GM19324 (cell line): ENCODE results near the gene POSTN.

Experiments used
- ATAC-seq: cut with Tn5 transposase; IDR thresholded peaks from one replicate; pipeline ENCODE4 v1.9.1; 2021; ENCODE audit warnings: mild to moderate bottlenecking, moderate library complexity; ENCODE audit not compliant: unreplicated experiment, low FRiP score

Gene POSTN, protein sequence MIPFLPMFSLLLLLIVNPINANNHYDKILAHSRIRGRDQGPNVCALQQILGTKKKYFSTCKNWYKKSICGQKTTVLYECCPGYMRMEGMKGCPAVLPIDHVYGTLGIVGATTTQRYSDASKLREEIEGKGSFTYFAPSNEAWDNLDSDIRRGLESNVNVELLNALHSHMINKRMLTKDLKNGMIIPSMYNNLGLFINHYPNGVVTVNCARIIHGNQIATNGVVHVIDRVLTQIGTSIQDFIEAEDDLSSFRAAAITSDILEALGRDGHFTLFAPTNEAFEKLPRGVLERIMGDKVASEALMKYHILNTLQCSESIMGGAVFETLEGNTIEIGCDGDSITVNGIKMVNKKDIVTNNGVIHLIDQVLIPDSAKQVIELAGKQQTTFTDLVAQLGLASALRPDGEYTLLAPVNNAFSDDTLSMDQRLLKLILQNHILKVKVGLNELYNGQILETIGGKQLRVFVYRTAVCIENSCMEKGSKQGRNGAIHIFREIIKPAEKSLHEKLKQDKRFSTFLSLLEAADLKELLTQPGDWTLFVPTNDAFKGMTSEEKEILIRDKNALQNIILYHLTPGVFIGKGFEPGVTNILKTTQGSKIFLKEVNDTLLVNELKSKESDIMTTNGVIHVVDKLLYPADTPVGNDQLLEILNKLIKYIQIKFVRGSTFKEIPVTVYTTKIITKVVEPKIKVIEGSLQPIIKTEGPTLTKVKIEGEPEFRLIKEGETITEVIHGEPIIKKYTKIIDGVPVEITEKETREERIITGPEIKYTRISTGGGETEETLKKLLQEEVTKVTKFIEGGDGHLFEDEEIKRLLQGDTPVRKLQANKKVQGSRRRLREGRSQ

DNA sequence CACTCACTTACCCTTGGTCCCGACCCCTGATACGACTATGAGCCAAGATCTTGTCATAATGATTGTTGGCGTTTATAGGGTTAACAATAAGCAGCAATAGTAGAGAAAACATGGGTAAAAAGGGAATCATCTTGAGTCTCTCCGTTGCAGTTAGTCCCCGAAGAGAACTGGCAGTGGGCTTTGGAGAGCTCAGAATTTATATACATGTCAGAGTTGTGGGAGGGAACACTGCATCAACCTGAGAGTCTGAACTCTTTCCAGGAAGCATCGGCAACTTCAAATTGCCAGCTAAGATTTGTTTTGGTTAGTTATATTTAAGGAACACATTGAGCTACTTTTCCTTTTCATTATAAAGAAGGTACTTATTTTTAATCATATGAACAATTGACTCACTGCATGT lies at the start of gene POSTN:
Gene POSTN, minus strand, starts transcription at position 172 of the 400 bp plus-strand sequence. Its CDS starts 42 bp downstream, at position 130.
- no peak for ATAC-seq

DNA sequence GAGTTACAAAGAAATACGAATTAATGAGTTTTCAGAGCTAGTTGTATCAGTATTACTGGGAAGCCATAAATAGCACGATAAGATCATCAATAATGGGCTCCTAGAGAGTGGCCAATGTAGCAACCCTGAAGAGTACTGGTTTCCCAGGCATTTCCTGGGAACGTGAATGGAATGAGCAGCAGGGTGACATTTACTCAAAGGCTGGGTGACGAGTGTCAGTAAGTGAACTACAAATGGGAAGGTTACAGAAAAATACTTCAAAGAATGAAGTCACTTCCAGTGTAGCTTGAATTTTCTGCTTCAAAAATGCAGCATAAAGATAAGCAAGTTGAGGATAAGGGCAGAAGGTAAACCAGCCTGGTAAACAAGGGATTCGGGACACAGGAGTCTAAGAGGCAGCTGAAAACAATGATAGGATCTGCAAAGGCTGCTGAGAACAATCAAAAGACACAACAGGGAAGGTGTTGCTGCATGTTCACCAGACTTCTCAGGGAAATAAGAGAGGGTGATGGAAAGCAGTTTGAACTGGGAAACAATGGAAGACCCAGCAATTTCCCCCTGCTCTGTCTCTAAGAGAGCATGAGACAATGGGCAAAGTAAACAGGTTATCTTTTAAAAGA lies 48.6 kb upstream of the POSTN start:
- ATAC-seq = no peak

DNA sequence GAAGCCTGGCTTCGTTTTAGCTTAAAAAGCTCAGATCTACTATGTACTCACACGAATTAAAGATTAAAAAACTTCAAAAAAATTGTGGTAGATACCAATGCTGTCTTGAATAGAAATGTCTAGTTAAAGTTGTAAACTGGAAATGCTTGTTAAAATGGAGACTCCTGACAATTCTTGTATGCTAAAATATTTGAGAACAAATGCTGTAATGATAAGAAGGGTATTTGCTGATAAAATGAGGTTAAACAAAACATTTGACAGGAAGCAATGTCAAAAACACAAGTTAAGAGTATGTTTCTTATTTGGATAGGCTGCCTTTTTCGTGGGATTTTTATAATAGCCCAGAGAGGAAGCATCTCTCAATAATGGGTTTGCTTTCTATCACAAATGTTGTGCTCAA lies 48.0 kb upstream of the POSTN start:
- ATAC-seq = no peak

DNA sequence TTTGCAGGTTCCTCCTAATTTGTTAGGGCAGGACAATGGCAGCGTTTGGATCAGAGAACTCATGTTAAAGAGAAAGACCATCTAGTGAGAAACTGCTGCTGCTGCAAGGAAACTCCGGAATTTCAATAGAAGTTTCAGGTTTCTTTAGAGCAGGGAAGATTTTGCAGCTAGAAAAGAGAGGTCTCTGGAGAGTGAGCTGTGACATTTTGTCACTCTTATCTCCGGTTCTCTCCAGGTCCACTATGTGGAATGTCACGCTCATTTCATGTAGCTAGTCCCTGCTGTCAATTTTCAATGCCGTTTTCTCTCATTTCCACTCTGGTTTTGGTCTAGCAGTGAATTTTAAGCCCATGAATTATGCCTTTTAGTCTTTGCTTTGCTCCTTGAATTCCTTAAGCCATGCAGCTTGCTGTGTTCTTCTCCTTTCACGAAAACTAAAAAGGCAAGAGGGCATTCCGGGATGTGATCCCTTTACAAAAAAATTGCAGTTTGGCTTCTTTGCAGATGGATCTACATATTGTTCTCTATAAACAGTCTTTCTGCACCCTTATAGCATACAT lies 46.7 kb upstream of the POSTN start:
- ATAC-seq = no peak

DNA sequence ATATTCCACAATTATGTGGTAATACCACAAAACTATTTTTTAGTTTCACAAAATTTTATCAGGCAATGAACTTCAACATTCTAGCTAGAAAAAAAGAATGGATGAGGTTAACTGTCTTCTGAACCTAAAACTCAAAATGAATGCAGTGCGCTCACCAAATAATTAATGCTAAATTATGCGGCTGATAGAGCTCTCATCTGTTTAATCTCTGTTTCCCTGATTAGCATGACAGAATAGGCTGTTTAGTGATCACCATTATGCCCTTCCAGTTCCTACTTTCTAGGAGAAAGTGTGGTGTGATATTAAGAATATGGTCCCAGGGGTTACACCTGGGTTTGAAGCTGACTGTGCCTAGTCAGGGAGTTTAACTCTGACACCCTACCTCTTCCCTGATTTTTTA lies 42.8 kb upstream of the POSTN start:
- no peak for ATAC-seq

DNA sequence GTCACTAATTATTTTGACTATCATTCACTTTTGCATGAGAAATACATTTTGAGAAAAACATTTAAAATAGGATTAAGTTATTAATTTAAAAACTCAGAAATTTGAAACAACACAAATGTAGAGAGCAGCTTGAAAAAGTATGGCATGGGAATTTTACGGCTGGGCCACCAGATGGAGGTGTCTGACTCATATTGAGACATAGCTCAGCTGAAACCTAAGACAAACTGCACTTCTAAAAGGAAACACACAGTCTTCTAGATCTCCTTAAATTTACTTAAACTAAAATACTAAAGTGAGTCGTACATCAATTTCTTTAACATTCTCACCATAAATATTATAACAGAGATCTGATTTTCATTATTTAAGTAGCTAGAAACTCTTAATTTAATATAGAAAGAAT lies 41.9 kb upstream of the POSTN start:
- no peak for ATAC-seq

DNA sequence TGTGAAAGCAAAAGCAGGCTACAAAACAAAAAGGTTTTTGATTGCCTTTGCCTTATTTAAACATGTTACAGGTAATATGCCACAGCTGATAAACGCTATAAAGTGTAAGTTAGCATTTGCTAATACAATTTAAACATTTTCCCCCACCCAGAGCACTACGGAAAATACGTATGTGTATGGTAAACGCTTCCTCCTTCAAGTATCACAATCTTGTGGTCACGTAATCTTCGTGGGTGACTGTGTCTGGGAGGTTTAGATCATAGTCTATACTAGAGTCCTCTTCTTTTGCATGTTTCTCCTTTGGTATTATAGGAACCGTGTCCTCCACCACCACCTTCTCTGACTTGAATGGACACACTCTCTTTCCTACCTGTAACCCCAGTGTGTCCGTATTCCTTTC lies 38.1 kb upstream of the POSTN start:
- ATAC-seq = no peak

DNA sequence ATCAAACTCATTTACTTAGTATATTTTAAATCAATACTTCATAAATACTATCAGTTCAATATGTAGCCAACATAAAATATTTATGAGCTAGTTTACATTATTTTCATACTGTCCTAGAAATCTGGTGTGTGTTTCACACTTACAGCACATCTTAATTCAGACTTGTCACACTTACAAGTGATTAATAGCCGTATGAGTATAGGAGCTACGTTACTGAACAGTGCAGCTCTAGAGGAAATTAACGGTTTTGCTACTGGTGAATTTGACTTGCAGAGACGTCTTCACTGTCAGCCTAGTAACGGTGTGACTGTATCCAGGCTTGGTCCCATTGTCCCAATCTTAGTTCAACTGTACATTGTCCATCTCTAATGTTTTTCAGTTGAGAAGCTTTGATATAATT lies 33.7 kb upstream of the POSTN start:
- no peak for ATAC-seq

DNA sequence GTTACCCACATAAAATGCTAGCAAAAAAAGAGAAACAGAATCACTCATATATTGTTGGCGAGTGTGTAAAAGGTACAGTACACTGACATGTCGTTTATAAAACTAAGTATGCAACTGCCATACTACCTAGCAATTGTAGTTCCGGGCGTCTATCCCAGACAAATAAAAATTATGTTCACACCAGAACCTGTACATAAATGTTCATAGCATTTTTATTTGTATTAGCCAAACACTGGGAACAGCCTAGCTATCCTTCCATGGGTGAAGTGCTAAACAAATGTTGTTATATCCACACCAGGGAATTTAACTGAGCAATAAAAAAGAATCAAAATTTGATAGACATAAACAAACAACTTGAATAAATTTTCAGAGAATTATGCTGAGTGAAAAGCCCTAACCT lies 28.9 kb upstream of the POSTN start:
- no peak for ATAC-seq

DNA sequence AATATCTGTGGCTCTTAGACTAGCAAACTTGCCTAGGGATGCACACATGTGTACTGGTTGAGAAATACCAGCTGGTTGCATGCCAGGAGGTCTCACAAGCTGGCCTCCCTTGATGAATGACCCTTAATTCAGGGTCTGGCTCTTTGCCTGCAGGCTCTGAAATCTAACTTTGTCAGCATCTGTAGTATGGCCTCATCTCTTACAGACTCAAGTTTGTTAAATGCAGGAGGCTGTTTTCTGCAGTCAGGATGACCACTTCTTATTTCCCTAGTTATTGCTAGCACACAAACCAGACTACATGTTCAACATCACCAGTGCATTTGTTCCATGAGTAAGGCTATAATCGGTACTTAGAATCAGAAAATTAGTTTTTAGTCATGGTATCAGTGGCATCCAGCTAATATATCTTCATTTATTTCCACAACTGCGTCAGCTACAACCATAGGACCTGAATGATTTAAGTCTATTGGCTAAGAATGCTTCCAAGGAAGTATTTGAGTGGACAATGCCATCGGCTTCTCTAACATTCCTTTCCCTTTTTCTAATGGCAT lies 23.3 kb upstream of the POSTN start:
- ATAC-seq = no peak

DNA sequence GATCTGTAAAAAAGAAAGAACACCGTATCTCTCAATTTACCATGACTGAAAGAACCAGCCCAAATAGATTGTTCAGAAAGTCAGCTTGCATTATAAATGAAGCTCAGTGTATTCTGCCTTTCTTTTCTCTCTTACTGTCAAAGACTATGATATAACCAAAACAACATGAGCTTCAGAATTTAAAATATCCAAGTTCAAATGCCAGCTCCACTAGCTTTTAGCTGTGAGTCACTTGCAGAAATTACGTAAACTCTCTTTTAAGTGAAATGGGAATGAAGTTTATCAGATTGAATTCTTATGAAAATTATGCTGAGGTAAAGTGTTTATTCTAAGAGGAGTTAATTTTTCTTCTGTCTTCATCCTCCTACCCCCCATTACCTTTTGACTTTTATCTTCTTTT lies 20.0 kb upstream of the POSTN start:
- ATAC-seq = no peak

DNA sequence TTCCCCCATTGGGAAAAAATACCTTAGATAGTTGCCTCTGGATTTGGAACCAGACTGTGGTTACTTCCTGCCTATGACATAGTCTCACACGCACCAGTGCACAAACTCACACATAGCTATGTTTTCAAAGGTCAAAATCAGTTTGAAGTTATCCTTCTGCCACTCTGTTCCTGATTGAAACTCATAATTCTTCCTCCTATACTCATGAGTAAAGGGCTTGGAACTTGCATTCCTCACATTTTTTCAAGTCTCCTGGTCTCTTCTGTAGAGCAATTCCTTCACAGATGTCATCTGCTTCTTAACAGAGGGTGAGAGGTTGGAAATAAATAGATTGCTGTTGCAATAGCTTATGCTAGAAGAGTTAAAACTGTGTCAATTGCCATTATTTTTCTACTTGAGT lies 18.6 kb upstream of the POSTN start:
- ATAC-seq = no peak

DNA sequence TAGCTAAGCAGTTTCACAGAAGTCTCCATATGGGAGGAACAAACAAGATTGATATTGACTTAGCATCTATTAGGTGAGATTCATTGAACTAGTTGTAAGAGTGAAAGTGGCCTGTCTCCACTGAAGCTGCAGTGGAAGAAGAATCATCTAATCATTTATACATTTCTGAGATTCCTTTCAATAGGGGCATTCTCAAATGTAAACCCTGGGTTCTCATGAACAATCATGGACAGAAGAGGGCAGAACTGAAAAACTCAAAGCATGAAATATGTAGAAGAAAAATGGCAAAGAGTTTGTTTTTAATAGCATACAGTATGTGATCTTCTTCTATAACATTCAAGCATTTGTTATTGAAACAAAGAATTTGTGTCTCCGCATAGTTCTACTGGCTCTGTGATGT lies 17.6 kb upstream of the POSTN start:
- ATAC-seq = no peak

DNA sequence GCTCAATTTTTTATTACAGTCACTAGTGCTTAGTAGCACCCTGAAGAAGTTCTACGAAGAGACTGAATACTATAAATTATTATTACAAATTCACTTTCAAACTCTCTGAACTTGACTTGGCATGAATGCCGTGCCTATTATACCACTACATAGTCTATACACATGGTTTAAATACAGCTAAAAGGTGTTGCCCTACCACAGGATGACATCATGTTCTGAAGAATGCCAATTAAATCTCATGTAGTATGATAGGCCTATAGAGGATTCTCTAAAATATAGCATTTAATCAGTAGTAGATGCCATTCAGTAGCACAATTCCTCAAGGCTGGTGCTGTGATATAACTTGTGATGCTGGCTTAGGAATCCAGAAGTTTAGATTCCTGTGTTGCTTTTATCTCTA lies 16.7 kb upstream of the POSTN start:
- no peak for ATAC-seq

DNA sequence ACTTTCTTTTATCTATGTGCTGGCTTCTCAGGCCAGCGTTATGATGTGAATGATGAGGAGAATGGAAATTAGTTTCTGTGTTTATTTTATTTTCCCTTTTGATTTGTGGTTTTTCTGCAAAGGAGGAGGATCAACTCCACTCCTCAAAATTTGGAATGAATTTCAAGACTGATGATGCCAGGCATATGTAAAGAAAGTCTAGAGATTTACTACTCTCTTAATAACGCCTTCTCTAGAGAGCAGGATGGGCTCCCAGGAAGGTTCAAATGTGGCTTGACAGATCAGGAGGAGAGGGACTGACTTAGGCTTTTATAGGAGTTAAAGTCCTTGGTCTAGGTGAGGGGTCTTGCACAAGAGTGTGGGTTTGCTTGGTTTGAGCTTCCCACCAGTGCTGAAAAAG lies 15.1 kb upstream of the POSTN start:
- no peak for ATAC-seq

DNA sequence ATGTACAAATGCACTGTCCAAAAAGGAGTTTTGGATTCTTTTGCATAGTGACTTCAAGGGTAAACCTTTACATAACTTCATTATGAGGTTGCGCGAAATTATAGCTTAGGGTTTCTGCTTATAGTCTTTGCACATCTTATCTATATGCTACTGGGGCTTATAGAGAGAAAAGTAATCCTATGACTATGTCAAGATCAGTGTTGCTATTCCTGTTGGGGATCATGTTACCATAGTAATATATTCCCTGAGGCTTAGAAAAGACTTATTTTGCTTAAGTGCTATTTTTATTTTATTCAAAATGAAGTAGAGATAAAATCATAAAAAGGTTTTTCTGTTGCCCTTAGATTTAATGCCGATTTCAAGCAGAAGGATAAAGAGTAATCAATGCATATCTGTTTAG lies 14.7 kb upstream of the POSTN start:
- ATAC-seq = no peak

DNA sequence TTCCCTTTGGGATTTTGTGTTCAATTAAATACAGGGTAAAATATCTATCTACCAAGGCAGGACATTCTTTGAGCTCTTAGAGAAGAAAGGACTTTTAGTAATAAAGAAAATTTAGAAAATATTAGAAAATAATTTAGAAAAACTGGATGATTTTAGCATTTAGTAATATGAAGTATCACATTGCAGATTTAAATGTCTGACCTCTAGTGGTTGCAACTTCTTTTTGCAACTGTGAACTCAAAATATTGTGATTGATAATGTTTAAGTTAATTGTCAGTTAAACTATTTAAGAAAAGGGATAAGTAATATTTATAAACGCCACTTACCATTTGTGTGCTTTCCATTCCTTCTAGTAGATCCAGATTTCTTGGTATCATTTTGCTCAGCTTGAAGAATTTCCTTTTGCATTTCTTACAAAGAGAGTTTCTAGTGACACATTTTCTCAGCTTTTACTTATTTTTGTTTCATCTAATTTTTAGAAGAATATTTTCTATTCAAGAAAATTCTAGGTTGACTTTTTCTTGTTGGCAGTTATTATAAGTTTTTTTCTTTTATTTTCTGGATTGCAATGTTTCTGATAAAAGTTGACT lies 10.3 kb upstream of the POSTN start:
- no peak for ATAC-seq

DNA sequence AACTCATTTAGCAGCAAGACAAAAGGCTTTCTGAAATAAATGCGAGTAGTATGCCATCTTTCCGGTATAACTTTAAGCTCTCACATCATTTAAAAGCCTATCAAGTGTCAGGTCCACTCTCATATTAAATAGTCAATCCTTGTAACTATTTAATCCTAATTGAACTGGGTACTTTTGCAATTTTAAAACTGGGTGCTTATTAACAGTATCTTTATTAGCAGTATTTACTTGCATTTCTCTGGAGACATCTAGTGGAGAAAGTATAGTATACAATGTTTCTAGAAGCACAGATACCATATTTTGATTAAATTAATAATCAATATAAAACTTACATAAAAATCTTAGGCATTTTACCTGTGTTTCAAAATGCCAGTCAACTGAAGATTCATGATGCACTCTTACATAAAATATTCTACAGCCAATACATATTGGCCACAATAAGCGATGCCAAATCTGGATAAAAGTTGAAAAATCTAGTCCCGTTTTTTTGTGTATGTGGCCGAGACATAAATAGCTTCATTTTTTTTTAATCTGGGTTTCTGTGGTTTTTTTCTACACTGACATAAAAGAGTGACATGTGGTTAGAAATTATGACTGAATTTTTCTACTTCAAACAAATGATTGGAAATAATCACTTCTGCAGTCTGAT lies 4.3 kb upstream of the POSTN start:
- ATAC-seq = no peak

DNA sequence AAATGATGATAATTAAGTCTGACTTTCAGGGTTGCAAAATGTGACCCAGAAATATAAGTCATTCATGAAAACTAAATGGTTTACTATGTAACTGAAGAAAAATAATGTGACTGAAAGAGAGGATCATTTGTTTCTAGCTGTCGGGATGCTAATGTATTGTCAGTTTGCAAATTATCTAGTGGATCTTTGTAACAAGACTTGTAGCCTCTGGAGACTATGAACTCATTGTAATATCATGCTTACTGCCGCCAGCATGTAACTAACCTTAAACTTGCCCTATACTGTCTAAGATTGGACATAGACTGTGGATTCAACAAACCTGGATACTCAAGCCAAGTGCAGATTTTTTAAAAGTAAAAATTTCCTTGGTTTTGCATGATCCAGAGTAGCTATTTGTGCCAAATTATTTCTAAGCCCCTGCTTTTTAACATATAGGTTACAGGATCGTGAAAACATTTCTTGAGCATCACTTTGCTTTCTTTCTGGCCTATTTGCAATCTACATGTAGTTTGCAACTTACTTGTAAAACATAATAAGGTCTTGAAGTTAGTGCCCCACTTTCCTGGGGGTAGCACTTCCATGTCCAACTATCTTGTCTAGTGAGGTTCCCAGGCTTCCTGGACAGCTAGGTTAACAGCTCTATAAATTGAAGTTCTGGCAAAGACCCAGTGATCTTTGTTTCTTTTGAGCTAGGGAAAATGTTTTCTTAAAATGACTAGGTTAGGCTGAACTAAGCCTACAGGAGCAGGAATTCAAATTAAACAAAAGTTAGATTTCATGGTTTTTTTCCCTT lies 3.3 kb upstream of the POSTN start:
- no peak for ATAC-seq
